ENCODE results near the gene PHETA2. TPM values are rescaled to one million over a fixed set of nuclear protein-coding genes. Genes with fewer than 3 reads are reported as not detected.

Gene PHETA2
- total and polyA plus RNA-seq, 2 of the 13 experiments (the other 11 are each of a cell fraction or from before 2014, with no cell fraction given), result 0.07 TPM; not detected in 1

- TF ChIP-seq BCL3 (CRISPR knock-in tag; IDR thresholded peaks at IDR 0.05) (peak; percentile 94), TRAFD1 (CRISPR knock-in tag; IDR thresholded peaks at IDR 0.05; ENCODE audit: borderline replicate concordance) (0 out of 2 replicates have a peak, but pooled peaks have one; percentile 27), ZNF263 (CRISPR knock-in tag; IDR thresholded peaks at IDR 0.05) (peak; percentile 65; the same call in 1 of the 2 replicates), ZNF772 (CRISPR knock-in tag; IDR thresholded peaks at IDR 0.05) (peak; percentile 86; the same call in 1 of the 2 replicates), ZNF574 (CRISPR knock-in tag; IDR thresholded peaks at IDR 0.05) (peak; percentile 71), SP2 (CRISPR knock-in tag; IDR thresholded peaks at IDR 0.05) (peak; percentile 74), HNF4A (CRISPR knock-in tag; IDR thresholded peaks at IDR 0.05) (peak; percentile 58), ATF4 (CRISPR knock-in tag; IDR thresholded peaks at IDR 0.05) (peak in 1 of 2 experiments; percentile 50; a peak in 1 of 4 replicates), YEATS2 (CRISPR knock-in tag; IDR thresholded peaks at IDR 0.05; ENCODE audit: borderline replicate concordance) (peak; percentile 80; the same call in 1 of the 2 replicates), ZNF101 (CRISPR knock-in tag; IDR thresholded peaks at IDR 0.05; ENCODE audit: borderline replicate concordance, low read depth) (0 out of 2 replicates have a peak, but pooled peaks have one; percentile 93), KAT8 (CRISPR knock-in tag; IDR thresholded peaks at IDR 0.05) (peak; percentile 83), ZNF230 (CRISPR knock-in tag; IDR thresholded peaks at IDR 0.05) (no peak), ZSCAN9 (CRISPR knock-in tag; IDR thresholded peaks at IDR 0.05; ENCODE audit: borderline replicate concordance) (peak; percentile 83; the same call in 1 of the 2 replicates), ZGPAT (CRISPR knock-in tag; IDR thresholded peaks at IDR 0.05) (peak; percentile 56; the same call in 1 of the 2 replicates), MTERF4 (CRISPR knock-in tag; IDR thresholded peaks at IDR 0.05) (no peak), NCOA2 (CRISPR knock-in tag; IDR thresholded peaks at IDR 0.05) (peak; percentile 9; the same call in 1 of the 2 replicates), ZMAT5 (CRISPR knock-in tag; IDR thresholded peaks at IDR 0.05; ENCODE audit: borderline replicate concordance, low read depth) (no peak), ZNF317 (CRISPR knock-in tag; IDR thresholded peaks at IDR 0.05) (0 out of 2 replicates have a peak, but pooled peaks have one; percentile 80)
Measured at GRCh38 chr22:42070517-42071422, 3.3 kb upstream of the PHETA2 start, which contains the start of gene NAGA (continued).
